Measurements from ENCODE around the gene PCDHB9.
"Not testable (repeated sequence)": the region's sequence is repeated elsewhere in the genome, so short reads cannot be mapped to it uniquely, and the experiment has no call there.

PCDHB9 gene

GRCh38 chr5:141192110-141192725 lies 5.3 kb downstream of the PCDHB9 start, which contains the start of gene PCDHB10:
PCDHB10 (plus strand) TSS chr5:141192353; CDS start chr5:141192553, 200 bp downstream.
- Histone ChIP-seq H3K27ac (ENCODE audit: low read depth, low read length) (no peak within 1 kb of the TSS), H3K4me2 (ENCODE audit: low read length) (no peak within 1 kb of the TSS)
- peak; percentile 89 for TF ChIP-seq CTCF (IDR thresholded peaks at IDR 0.05; ENCODE audit: low read depth, low read length, poor library complexity, severe bottlenecking)
- TF ChIP-seq EZH2phosphoT487 (IDR thresholded peaks at IDR 0.05; ENCODE audit: borderline replicate concordance, low read length), result no peak

GRCh38 chr5:141194332-141194731 lies 7.4 kb downstream of the PCDHB9 start:
- not testable (repeated sequence) for H3K4me2 ChIP-seq (ENCODE audit: low read length); H3K27me3 ChIP-seq (ENCODE audit: control insufficient read depth, low read length); H3K4me1 ChIP-seq (ENCODE audit: control insufficient read depth, low read length); H3K36me3 ChIP-seq (ENCODE audit: control insufficient read depth, low read length); H3K9me2 ChIP-seq (replicated peaks; ENCODE audit: control insufficient read depth, low read length); H3K9me3 ChIP-seq (ENCODE audit: control insufficient read depth, insufficient read depth, low read length); H4K20me1 ChIP-seq (ENCODE audit: control insufficient read depth, insufficient read depth, low read depth, low read length); H3K4me3 ChIP-seq (ENCODE audit: low read length); H3F3A ChIP-seq (ENCODE audit: control insufficient read depth, insufficient read depth); H3K27ac ChIP-seq (ENCODE audit: low read depth, low read length); H3K79me2 ChIP-seq (ENCODE audit: control insufficient read depth, low read length)

More at GRCh38 chr5:141192110-141192725, 5.3 kb downstream of the PCDHB9 start, which contains the start of gene PCDHB10:
- Histone ChIP-seq H3K79me2 (ENCODE audit: control insufficient read depth, low read length) (no peaks in the 10 kb centered on the region), H4K20me1 (ENCODE audit: control insufficient read depth, insufficient read depth, low read depth, low read length) (no peaks in the 10 kb centered on the region), H3F3A (ENCODE audit: control insufficient read depth, insufficient read depth) (no peaks in the 10 kb centered on the region; the same call in 1 of the 2 replicates), H3K27me3 (ENCODE audit: control insufficient read depth, low read length) (no peaks in the 10 kb centered on the region), H3K9me2 (replicated peaks; ENCODE audit: control insufficient read depth, low read length) (no peaks in the 10 kb centered on the region), H3K4me1 (ENCODE audit: control insufficient read depth, low read length) (no peaks in the 10 kb centered on the region), H3K36me3 (ENCODE audit: control insufficient read depth, low read length) (no peaks in the 10 kb centered on the region), H3K9me3 (ENCODE audit: control insufficient read depth, insufficient read depth, low read length) (no peaks in the 10 kb centered on the region; the same call in 1 of the 2 replicates), H3K4me3 (ENCODE audit: low read length) (no peak within 1 kb of the TSS)

GRCh38 chr5:141196363-141196762 lies 9.4 kb downstream of the PCDHB9 start:
- H4K20me1 ChIP-seq (ENCODE audit: control insufficient read depth, insufficient read depth, low read depth, low read length), result no peaks in the 10 kb centered on the region
- TF ChIP-seq EZH2phosphoT487 (IDR thresholded peaks at IDR 0.05; ENCODE audit: borderline replicate concordance, low read length) (no peak), CTCF (IDR thresholded peaks at IDR 0.05; ENCODE audit: low read depth, low read length, poor library complexity, severe bottlenecking) (no peak)
- no peaks in the 10 kb centered on the region for H3K36me3 ChIP-seq (ENCODE audit: control insufficient read depth, low read length)
- no peaks in the 10 kb centered on the region for H3K4me1 ChIP-seq (ENCODE audit: control insufficient read depth, low read length)
- no peaks in the 10 kb centered on the region; the same call in 1 of the 2 replicates for H3F3A ChIP-seq (ENCODE audit: control insufficient read depth, insufficient read depth)
- H3K9me3 ChIP-seq (ENCODE audit: control insufficient read depth, insufficient read depth, low read length), result no peaks in the 10 kb centered on the region; the same call in 1 of the 2 replicates
- no peak overlapping the region for H3K4me2 ChIP-seq (ENCODE audit: low read length)
- H3K79me2 ChIP-seq (ENCODE audit: control insufficient read depth, low read length), result no peaks in the 10 kb centered on the region
- no peak overlapping the region for H3K4me3 ChIP-seq (ENCODE audit: low read length)
- no peaks in the 10 kb centered on the region for H3K9me2 ChIP-seq (replicated peaks; ENCODE audit: control insufficient read depth, low read length)
- H3K27ac ChIP-seq (ENCODE audit: low read depth, low read length), result no peak overlapping the region
- no peaks in the 10 kb centered on the region for H3K27me3 ChIP-seq (ENCODE audit: control insufficient read depth, low read length)
